GM19099 (cell line): Measurements from ENCODE around the gene CDHR5.

Experiments
- POLR2A ChIP-seq: IDR thresholded peaks from 3 replicates; pipeline ENCODE4 v1.6.1; 2011; ENCODE audit warnings: low read depth; ENCODE audit not compliant: insufficient read length; ENCODE audit errors: extremely low read depth

The CDHR5 gene, protein sequence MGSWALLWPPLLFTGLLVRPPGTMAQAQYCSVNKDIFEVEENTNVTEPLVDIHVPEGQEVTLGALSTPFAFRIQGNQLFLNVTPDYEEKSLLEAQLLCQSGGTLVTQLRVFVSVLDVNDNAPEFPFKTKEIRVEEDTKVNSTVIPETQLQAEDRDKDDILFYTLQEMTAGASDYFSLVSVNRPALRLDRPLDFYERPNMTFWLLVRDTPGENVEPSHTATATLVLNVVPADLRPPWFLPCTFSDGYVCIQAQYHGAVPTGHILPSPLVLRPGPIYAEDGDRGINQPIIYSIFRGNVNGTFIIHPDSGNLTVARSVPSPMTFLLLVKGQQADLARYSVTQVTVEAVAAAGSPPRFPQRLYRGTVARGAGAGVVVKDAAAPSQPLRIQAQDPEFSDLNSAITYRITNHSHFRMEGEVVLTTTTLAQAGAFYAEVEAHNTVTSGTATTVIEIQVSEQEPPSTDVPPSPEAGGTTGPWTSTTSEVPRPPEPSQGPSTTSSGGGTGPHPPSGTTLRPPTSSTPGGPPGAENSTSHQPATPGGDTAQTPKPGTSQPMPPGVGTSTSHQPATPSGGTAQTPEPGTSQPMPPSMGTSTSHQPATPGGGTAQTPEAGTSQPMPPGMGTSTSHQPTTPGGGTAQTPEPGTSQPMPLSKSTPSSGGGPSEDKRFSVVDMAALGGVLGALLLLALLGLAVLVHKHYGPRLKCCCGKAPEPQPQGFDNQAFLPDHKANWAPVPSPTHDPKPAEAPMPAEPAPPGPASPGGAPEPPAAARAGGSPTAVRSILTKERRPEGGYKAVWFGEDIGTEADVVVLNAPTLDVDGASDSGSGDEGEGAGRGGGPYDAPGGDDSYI

GRCh38 chr11:624705-625635, at the start of gene CDHR5:
Gene CDHR5, minus strand, starts transcription at chr11:624955. Its CDS starts 53 bp downstream, at chr11:624902.
- TF ChIP-seq POLR2A = no peak

DNA sequence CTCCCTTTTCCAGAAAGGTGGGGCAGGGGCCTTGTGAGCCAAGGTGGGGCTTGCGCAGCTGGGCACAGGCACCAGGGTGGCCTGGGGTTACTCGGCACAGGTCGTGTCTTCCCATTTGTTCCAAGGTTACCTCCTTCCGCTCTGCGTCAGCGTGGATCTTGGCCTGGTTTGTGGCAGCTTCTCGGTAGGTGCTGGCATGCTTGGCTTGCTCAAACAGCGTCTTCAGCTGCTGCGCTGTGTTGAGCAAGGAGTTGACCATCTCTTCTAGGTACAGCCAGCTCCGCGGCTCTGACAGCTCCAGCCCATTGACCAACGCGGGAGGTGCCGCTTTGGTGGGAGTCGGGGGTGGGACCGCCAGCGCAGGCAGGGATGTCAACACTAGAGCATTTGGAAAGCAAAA, 49.7 kb upstream of the CDHR5 start:
- no peak for TF ChIP-seq POLR2A

DNA sequence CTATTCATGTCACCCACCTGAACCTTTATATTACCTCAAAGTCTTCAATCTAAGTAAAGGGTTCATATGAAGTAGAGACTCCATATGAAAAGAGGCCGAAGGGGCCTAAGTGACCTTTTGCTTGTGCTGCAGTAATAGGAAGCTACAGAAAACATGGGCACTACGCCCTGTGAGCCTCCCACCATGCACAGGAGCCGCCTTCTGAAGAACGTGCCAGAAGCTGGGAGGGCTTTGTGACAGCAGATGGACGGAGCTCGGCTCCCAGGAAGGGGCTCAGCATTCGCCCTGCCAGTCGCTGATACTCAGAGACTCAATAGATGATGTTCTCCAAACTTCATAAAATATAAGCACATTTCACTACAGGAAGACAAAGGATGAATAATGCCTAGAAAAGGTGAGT, 49.1 kb upstream of the CDHR5 start:
- TF ChIP-seq POLR2A = no peak

DNA sequence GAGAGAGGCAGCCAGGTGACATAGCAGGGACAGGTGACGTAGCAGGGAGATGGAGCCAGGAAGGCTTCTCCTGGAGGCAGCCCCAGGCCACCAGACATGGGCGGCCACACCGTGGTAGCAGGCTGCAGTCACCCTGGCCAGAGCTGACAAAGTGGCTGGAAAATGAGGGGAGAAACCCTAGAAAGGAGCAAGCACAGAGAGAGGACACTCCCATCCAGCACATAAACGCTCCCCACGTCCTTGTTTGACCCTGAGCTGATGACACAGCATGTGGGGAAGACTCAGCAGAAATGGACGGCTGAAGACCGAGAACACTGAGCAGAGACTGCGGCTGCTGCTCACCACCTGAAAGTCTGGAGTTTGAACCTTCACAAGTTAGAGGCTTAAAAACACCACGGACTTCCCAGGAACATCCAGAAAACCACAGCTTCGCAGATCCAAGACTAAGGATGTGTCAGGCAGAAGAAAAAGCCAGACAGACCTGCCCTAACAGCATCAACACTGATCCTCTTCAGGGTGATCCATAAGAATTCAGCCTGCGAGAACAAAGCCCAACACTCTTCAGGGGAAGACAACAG, 41.0 kb upstream of the CDHR5 start:
- TF ChIP-seq POLR2A = no peak

DNA sequence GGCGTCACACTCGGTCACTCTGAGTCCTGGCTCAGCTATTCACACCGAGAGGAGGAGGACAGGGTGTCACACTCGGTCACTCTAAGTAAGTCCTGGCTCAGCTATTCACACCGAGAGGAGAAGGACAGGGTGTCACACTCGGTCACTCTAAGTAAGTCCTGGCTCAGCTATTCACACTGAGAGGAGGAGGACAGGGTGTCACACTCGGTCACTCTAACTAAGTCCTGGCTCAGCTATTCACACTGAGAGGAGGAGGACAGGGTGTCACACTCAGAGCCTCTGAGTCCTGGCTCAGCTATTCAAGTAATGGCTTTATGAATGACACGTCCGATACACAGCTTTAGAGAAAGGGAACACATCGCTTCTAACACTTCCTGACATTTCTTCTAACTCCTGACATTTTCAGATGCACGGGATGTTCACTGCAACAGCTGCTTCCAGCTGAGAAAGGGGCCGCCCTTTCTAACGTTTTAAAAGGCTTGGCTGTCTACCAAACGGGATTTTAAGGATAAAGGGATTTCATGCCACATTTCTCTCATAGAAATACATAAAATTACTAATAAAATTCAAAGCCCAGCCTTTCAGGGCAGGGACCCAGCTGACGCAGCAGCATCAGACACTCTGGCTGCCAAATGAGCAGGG, 40.4 kb upstream of the CDHR5 start:
- no peak for TF ChIP-seq POLR2A

DNA sequence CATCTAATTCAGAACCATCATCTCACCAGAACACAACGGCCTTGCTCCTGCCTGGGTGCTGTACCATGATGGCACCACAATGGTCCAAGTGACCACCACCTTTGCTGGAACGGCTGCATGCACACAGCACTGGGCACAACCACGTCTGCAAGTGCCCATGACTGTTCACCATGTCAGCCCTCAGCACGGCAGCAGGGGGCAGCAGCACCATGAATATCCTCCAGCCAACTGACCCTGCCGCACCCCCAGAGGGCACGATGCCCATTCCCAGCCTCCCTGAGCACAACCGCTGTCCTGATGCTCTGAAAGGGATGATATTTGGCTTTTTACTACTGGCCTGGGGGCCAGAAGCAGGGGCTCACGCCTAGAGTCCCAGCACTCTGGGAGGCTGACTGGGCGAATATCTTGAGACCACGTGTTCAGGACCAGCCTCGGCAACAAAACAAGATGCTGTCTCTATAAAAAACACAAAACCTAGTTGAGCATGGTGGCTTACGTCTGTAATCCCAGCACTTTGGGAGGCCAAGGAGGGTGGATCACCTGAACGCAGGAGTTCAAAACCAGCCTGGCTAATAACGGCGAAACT, 38.0 kb upstream of the CDHR5 start:
- no peak for TF ChIP-seq POLR2A

- TF ChIP-seq POLR2A = no peak
These were observed 36.1 kb upstream of the CDHR5 start for GRCh38 chr11:660681-661444.

DNA sequence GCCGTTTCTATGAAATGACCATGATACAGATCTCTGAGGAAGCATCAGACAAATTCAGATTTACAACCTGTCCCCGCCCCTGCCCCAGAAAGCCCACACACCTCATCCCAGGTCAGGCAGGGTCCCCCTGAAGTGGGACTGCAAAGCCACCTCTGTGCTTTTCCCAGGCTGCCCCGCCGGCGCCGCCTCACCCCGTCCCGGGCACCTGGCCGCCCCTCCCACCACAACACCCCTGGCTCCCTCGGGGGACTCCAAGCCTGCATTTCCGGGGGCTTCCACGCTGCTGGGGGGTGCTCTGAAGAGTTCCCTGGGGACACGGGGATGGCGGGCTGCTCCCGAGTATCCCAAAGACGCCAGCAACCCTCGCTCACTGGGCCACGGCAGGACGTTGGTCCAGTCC, 35.5 kb upstream of the CDHR5 start:
- no peak for TF ChIP-seq POLR2A

- TF ChIP-seq POLR2A = no peak
These were observed 34.9 kb upstream of the CDHR5 start for GRCh38 chr11:659532-660085.

DNA sequence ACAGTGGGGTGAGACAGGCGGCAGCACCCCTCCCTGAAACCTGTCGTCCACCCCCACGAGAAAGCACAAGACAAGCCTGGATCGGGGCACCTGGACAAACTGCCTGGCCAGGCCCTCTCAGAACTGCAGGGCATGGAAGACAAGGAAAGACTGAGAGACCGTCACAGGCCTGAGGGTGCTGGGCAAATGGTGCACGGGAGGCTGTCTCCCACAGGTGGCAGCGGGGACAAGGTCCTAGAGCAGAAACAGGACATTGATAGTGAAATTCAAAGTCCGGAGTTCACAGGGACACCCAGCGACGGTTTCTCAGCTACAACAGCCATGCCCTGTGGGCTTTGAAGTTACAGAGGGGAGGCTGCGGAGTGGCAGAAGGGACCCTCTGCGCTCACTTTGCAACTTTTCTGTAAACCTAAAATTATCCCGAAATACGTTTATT, 33.0 kb upstream of the CDHR5 start:
- TF ChIP-seq POLR2A = no peak

DNA sequence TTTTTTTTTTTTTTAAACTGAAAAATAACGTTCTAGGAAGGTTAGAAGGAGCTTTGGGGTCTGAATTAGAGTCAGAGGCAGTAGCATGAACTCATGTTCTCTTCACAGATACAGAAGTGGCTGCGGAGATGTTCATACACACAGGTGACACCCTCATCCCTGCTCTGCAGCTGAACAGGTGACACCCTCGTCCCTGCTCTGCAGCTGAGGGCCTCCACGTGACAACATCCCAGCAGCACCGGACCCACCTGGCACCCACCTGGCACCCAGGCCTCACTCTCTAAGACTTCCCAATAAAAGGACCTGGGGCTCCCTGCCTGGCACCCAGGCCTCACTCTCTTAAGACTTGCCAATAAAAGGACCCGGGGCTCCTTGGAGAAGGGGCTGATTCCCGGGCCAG, 32.1 kb upstream of the CDHR5 start:
- TF ChIP-seq POLR2A = no peak

GRCh38 chr11:656426-656825, 31.7 kb upstream of the CDHR5 start:
- TF ChIP-seq POLR2A = no peak

GRCh38 chr11:655036-655726, 30.4 kb upstream of the CDHR5 start:
- TF ChIP-seq POLR2A = no peak

- TF ChIP-seq POLR2A = no peak
These were observed 29.1 kb upstream of the CDHR5 start for GRCh38 chr11:653837-654236.
